NCI-H2107 treated with DMSO at 0.1 percent for 48 hours (cell line): ENCODE measurements around the gene SH3BP5.

Experiments used
- DNase-seq: peaks from one replicate; lab custom pipeline; 2025; ENCODE audit not compliant: unreplicated experiment; lab: John Stamatoyannopoulos, UW

The SH3BP5 gene

GRCh38 chr3:15277861-15278500 lies 54.4 kb downstream of the SH3BP5 start:
- no peak for DNase-seq

DNA sequence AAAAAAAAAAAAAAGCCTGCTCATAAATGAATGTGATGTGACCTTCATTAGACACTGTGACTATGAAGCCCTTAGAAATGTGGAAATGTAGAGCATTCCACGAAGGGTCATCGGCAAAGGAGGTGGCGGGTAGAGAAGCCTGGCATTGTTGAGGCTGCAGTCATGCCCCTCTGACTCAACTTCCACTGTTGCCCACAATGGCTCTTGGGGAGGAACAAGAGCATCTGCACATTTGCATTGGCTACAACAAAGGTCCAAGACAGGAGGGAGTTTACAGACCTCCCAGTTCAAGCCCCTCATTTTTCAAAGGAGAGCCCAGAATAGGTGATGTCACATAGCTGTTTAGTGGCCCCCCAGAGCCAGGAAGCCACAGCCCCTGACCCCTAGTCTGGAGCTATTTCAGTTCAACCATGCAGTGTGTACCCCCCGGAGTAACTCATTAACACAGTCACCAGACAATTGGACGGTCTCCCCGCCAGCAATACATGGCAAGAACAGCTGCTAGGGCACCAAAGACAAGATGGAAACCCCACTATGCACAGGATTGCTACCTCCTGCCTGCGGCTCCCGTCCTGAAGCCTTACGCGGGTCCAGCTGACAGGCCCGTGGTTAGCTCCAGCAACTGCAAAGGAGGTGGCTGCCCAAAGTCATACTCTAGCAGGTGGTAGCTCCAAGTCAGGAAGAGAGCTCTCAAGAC lies 56.2 kb downstream of the SH3BP5 start:
- no peak for DNase-seq

DNA sequence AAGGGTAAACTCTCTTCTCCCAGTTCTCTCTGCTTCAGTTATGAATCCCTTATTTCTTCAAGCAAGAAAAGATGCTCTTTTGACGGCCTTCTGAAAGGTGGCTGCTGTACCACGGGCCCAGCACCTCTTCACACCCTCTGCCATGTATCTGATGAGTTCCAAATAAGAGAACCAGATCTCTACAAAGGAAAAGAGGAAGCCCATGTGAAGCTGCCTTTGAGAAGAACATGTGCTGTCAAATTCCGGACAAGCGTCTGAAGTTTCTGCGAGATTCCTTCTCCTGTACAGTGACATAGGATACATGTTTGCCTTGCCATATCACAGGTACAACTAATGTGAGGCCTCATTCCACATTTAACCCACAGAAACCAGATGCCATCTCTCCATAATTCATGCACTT lies 59.2 kb downstream of the SH3BP5 start:
- no peak for DNase-seq

DNA sequence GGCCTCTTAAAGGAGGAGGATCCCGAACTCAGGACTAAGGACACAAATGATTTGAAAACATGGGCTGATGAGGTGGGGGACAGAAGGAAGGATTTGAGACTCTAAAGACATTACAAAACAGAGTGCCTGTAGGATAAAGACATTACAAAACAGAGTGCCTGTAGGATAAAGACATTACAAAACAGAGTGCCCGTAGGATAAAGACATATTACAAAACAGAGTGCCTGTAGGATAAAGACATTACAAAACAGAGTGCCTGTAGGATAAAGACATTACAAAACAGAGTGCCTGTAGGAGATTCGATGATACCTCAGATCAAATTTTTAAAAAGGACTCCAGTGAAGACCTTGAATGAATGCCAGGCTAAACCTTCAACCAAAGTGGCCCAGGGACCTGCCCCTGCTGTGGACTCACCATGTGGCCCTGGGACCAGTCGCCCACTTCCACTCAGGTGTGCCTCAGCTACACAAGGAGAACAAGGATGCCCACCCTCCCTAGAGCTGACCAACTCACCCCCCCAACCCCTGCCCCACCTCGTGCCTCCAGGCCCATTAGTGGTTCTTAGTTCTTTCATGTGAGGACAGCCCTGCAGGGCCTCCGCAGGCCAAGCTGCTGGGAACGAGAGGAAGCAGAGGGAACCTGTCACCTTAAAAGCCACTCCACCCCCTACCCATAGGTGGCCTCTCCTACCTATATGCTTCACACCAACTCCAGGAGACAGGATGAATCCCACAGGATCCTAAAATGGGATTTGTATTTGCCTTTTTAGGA lies 59.8 kb downstream of the SH3BP5 start:
- no peak for DNase-seq

- DNase-seq, result no peak
These were observed 60.5 kb downstream of the SH3BP5 start for GRCh38 chr3:15271785-15272381.

DNA sequence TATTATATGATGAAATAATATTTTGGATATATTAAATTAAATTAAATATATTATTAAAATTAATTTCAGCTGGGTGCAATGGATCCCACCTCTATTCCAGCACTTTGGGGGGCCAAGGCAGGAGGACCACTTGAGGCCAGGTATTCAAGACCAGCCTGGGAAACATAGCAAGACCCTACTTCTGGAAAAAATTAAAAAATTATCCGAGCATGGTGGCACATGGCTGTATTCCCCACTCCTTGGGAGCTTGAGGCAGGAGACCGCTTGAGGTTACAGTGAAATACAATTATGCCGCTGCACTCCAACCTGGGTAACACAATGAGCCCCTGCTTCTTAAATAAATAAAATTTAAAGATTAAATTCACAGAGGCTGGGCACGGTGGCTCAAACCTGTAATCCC lies 61.4 kb downstream of the SH3BP5 start:
- DNase-seq, result no peak

GRCh38 chr3:15269091-15269989 lies 63.0 kb downstream of the SH3BP5 start:
- no peak for DNase-seq

GRCh38 chr3:15268033-15268631 lies 64.3 kb downstream of the SH3BP5 start:
- peak; percentile 21 for DNase-seq

GRCh38 chr3:15267502-15267901 lies 64.9 kb downstream of the SH3BP5 start:
- DNase-seq, result no peak

GRCh38 chr3:15266510-15267376 lies 65.6 kb downstream of the SH3BP5 start:
- DNase-seq, result no peak

DNA sequence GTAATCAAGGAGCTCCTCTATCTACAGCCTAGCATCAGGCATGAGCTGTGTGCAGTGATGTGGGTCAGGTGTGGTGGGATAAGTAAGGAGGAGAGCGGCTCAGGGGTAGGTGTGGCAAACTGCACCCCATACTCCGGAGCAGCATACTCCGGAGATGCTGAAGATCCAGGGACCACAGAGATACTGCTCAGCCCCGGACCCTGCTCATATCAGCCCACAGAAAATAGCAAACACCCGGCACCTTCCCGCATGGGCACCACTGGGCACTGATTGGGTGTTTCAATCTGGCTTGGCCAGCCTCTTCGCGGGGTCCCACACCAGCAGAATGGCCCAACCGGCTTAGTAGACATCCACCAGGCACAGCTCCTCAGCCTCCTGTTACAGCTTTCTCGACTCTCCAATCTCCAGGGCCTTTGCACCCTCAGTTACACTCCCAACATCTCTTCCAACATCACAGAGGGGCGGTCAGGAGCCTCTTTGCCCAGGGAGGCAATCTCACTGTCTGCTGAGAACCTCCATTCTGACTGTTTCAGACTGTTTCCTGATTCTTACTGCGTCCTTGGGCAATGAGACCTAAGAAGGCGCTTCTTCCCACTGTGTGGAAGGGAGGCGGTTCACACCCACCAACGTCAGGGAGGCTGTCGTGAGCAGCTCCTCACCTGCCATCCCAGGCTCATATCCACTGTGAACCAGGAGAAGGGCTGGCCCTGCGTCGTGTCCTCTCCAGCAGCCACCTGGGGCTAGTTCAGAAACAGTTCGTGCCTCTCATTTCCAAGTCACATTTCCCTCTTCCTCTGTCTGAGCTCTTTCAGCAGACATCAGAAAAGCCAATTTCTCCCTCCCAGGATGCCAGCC lies 66.5 kb downstream of the SH3BP5 start:
- DNase-seq, result no peak

DNA sequence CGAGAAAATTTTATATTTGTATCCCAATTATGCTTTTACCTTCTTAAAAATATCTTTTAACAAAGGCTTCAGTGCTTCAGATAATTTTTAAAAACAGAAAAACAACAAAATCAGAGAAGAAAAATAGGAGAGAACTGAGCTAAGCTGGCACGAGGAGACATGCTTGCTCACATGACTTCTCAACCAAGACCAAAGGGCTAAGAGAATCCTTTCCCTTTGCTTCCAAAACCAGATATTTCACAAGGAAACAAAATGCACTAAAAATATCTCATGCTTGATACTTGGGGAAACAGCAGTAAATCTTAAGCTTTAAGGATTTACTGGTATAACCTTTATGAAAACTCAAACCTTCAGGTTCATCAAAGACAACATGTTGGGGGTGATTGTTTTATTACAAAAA lies 67.9 kb downstream of the SH3BP5 start:
- DNase-seq, result no peak

DNA sequence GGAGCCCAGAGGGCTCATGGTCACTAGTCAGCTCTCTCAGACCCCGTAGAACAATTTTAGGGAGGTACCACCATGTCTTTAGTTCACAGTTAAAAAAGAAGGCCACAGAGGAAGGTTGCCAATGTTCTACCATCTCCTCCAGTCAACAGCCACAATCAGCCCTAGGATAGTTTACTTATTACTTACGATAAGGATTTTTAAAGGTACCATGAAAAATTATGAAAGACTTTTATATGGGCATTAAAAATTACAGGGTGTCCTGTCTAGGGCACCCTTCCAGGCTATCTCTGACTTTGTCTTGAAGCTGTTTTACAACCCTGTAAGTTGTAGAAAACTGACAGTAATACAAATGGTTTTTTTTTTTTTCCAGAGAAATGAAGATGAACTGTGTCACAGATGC lies 68.5 kb downstream of the SH3BP5 start:
- DNase-seq, result no peak

GRCh38 chr3:15263120-15263519 lies 69.3 kb downstream of the SH3BP5 start:
- DNase-seq, result no peak

- DNase-seq, result no peak
These were observed 70.4 kb downstream of the SH3BP5 start for GRCh38 chr3:15262021-15262420.

GRCh38 chr3:15261274-15261673 lies 71.1 kb downstream of the SH3BP5 start:
- DNase-seq, result no peak

GRCh38 chr3:15260531-15260930 lies 71.9 kb downstream of the SH3BP5 start:
- no peak for DNase-seq

DNA sequence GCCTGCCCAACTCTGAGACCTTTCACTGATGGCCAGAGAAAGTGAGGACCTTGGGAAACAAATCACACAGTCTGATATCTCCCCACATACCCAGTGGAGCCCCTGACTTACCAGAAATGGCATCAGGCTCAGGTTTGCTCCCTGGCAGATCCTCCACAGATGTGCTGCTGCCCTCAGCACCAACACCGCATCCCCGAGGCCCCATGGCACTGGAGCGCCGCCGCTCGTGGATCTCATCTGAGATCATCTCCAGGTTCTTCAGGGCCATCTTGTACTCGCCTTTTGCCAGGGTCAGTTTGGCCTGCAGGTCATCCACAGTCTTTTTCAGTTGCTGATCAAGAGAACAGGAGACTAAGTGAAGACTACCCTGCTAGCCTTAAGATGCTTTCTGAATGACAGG lies 73.7 kb downstream of the SH3BP5 start:
- no peak for DNase-seq
